Large intestine (tissue), 3 donors: ENCODE results near the gene CCDC187. TPM values are rescaled to one million over a fixed set of nuclear protein-coding genes. Genes with fewer than 3 reads are reported as not detected.

Experiments
- DNase-seq, 2 donors: peaks; one replicate each; pipeline versions ENCODE4 v3.0.0 to v3.0.0-alpha.2; 2013
- H3K27ac ChIP-seq: one replicate; pipeline ENCODE4 v1.5.1; 2013; ENCODE audit warnings: low read length
- H3K27me3 ChIP-seq: 2 replicates; pipeline ENCODE4 v1.6.1; 2013; ENCODE audit warnings: low read length; ENCODE audit not compliant: control insufficient read depth, insufficient read depth
- H3K36me3 ChIP-seq: 2 replicates; pipeline ENCODE4 v1.6.1; 2013; ENCODE audit warnings: low read length; ENCODE audit not compliant: control insufficient read depth, insufficient read depth
- H3K4me1 ChIP-seq: one replicate; pipeline ENCODE4 v1.6.1; 2013; ENCODE audit warnings: low read length; ENCODE audit not compliant: control insufficient read depth, insufficient read depth
- H3K4me3 ChIP-seq: one replicate; pipeline ENCODE4 v1.5.1; 2013; ENCODE audit warnings: low read length
- H3K9me3 ChIP-seq: one replicate; pipeline ENCODE4 v1.6.1; 2013; ENCODE audit warnings: mild to moderate bottlenecking, low read depth, low read length, moderate library complexity; ENCODE audit not compliant: control insufficient read depth
- WGBS: methylation state at CpG from one replicate; pipeline ENCODE4 v1.1.5; 2013; ENCODE audit warnings: low lambda C conversion rate; ENCODE audit not compliant: insufficient coverage; 5-methylcytosine and 5-hydroxymethylcytosine counted together
- polyA plus RNA-seq: library from polyadenylated mRNA; unstranded; fragments of 120-200 nt; gene quantifications from one replicate; pipeline ENCODE4 v1.2.1, GENCODE V29; 2013

Gene CCDC187
- polyA plus RNA-seq, 1 donor = 2.0 TPM

GRCh38 chr9:136248951-136249876 is 54.7 kb downstream of the CCDC187 start:
- Histone ChIP-seq H3K27me3 (peaks cover 43% of the 10 kb centered on the region), H3K4me3 (no peak overlapping the region), H3K9me3 (no peaks in the 10 kb centered on the region), H3K36me3 (no peaks in the 10 kb centered on the region), H3K27ac (no peak overlapping the region), H3K4me1 (peaks cover 7% of the 10 kb centered on the region)
- DNase-seq = no peak
- no CpG with 5 or more reads among the region's 30 CpGs for WGBS

- no CpG with 5 or more reads among the region's 24 CpGs for WGBS
- DNase-seq = no peak
These were observed 55.8 kb downstream of the CCDC187 start for GRCh38 chr9:136247947-136248637.

DNA sequence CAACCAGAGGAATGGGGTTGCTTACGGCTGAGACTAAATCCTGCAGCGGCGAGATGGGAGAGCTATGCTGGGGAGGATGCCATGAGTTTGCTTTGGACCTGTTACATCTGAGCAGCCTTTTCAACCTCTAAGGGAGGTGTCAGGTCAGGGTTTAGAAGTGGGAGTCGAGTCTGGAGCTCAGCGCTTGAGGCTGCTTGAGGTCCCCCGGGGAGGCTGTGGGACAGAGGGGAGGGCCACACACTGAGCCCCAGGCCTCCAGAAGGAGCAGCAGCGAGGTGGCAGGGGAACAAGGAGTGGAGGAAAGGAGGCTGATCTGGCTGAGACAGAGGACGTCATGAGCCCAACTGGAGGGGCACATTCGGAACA is 56.4 kb downstream of the CCDC187 start:
- Histone ChIP-seq H3K4me1 (peaks cover 7% of the 10 kb centered on the region), H3K4me3 (no peak overlapping the region), H3K27me3 (peaks cover 41% of the 10 kb centered on the region), H3K9me3 (no peaks in the 10 kb centered on the region), H3K27ac (no peak overlapping the region), H3K36me3 (no peaks in the 10 kb centered on the region)
- DNase-seq = no peak
- no CpG with 5 or more reads among the region's 9 CpGs for WGBS

More at GRCh38 chr9:136247947-136248637, 55.8 kb downstream of the CCDC187 start:
- no peak overlapping the region for H3K4me3 ChIP-seq
- no peak overlapping the region for H3K27ac ChIP-seq
- no peaks in the 10 kb centered on the region for H3K9me3 ChIP-seq
- H3K36me3 ChIP-seq = no peaks in the 10 kb centered on the region
- peaks cover 41% of the 10 kb centered on the region for H3K27me3 ChIP-seq
- peaks cover 7% of the 10 kb centered on the region for H3K4me1 ChIP-seq

GRCh38 chr9:136246849-136247550 is 56.9 kb downstream of the CCDC187 start:
- no peaks in the 10 kb centered on the region for H3K9me3 ChIP-seq
- 90% methylated on average over 4 of the region's 26 CpGs for WGBS
- H3K36me3 ChIP-seq = no peaks in the 10 kb centered on the region
- peaks cover 7% of the 10 kb centered on the region for H3K4me1 ChIP-seq
- no peak for DNase-seq
- H3K27me3 ChIP-seq = peaks cover 41% of the 10 kb centered on the region
- H3K4me3 ChIP-seq = no peak overlapping the region
- no peak overlapping the region for H3K27ac ChIP-seq

DNA sequence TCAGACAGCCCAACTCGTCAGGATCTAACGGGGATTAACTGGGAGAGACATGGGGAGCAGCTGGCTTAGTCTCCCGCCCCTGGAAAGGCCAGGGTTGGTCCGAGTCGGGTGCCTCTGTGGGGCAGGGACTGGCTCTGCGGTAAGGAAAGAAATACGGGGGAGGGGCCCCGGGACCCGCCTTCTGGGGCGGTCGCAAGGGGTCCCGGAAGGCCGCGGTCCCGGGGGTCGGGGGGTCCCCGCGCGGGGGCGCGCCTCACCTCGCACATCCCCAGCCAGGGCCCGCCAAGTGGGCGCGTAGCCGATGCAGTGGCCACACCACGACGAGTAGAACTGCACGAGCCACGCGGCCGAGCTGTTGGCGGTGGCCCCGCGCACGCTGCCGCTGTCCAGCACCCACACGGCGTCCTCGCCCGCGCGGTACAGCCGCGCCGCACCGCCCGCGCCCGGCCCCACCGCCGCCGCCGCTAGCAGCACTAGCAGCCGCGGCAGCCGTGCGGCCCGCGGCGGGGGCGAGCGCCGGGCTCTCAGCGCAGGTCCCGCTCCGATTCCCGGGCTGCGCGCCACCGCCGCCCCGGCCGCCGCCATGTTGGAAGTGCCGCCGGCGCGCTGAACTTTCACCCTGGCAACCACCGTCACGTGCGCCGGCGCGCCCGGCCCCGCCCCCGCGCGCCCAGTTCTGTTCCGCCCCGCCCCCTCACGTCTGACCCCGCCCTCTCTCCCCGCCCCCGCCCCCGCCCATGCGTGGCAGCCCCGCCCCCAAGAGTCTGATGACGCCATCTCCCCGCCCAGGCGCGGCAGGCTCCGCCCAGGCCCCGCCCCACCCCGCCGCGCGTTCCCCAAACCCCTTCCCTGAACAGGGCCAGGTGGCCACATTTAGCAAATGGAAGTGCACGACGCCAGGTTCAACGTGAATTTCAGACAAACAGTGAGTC is 58.4 kb downstream of the CCDC187 start, which contains the start of gene QSOX2:
Gene QSOX2 (minus strand): TSS at position 594 of the 932 bp plus-strand sequence. CDS start 9 bp downstream, at position 585.
- H3K4me1 ChIP-seq = peaks cover 7% of the 10 kb centered on the region
- H3K27me3 ChIP-seq = peaks cover 34% of the 10 kb centered on the region
- no peak within 1 kb of the TSS for H3K27ac ChIP-seq
- H3K9me3 ChIP-seq = no peaks in the 10 kb centered on the region
- no peaks in the 10 kb centered on the region for H3K36me3 ChIP-seq
- H3K4me3 ChIP-seq = peak within 1 kb of the TSS; percentile 57
- no CpG with 5 or more reads among the region's 112 CpGs for WGBS
- DNase-seq = peak; percentile 72 to 77

DNA sequence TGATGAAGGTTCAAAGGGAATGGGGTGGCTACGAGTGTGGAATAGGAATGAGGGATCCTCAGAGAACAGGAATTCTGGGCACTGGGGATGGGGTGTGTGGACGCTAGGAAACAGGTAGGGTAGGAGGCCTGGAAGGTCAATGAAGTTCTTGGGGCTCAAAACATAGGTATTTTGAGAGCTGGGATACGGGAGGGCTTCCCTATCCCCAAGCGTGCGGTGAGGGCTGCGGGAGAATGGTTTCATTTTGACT is 59.0 kb downstream of the CCDC187 start:
- DNase-seq = no peak
- peaks cover 28% of the 10 kb centered on the region for H3K27me3 ChIP-seq
- no CpG with 5 or more reads among the region's 6 CpGs for WGBS
- no peaks in the 10 kb centered on the region for H3K9me3 ChIP-seq
- no peaks in the 10 kb centered on the region for H3K36me3 ChIP-seq
- no peak overlapping the region for H3K27ac ChIP-seq
- peak overlapping the region; percentile 57 for H3K4me3 ChIP-seq
- H3K4me1 ChIP-seq = peaks cover 7% of the 10 kb centered on the region

GRCh38 chr9:136244122-136244968 is 59.5 kb downstream of the CCDC187 start:
- 20% methylated on average over 2 of the region's 11 CpGs for WGBS
- Histone ChIP-seq H3K27me3 (peaks cover 22% of the 10 kb centered on the region), H3K27ac (no peak overlapping the region), H3K4me1 (peaks cover 7% of the 10 kb centered on the region), H3K9me3 (no peaks in the 10 kb centered on the region), H3K4me3 (peak overlapping the region; percentile 57), H3K36me3 (no peaks in the 10 kb centered on the region)
- DNase-seq = no peak

GRCh38 chr9:136243631-136244030 is 60.3 kb downstream of the CCDC187 start:
- H3K27ac ChIP-seq = no peak overlapping the region
- peaks cover 7% of the 10 kb centered on the region for H3K4me1 ChIP-seq
- H3K9me3 ChIP-seq = no peaks in the 10 kb centered on the region
- no peak for DNase-seq
- no peaks in the 10 kb centered on the region for H3K36me3 ChIP-seq
- 100% methylated on average over 2 of the region's 4 CpGs for WGBS
- H3K4me3 ChIP-seq = no peak overlapping the region
- peaks cover 15% of the 10 kb centered on the region for H3K27me3 ChIP-seq

DNA sequence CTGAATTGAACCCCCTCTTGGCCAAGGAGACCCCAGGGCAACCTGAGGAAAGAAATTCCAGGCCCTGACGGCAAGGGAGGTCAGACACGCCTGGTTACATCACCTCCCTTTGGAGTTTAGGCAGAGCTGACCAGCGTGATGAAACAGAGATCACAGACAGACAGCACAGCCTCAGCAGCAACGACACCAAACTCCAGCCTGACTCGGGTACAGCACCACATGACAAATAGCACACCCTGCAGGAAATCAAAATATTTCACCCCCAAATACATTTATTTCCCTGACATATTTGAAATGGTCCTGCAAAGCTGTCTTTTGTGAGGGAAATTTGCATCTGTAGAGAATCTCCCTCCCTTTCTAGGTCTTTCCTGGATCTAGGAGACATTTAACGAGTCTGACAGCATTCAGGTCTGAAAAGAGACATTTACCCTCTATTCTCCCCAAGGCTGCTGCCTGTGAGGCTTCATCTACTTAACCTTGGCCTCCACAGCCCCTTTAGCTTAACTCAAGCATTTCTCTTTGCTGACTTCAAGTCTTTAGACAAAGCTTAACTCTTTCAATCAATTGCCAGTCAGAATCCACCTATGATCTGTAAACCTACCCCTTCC is 60.9 kb downstream of the CCDC187 start:
- H3K4me1 ChIP-seq = peaks cover 7% of the 10 kb centered on the region
- no peak for DNase-seq
- H3K27me3 ChIP-seq = peaks cover 11% of the 10 kb centered on the region
- WGBS = no CpG with 5 or more reads among the region's 6 CpGs
- no peaks in the 10 kb centered on the region for H3K36me3 ChIP-seq
- no peak overlapping the region for H3K27ac ChIP-seq
- no peaks in the 10 kb centered on the region for H3K9me3 ChIP-seq
- H3K4me3 ChIP-seq = no peak overlapping the region
